NCI-H2107 treated with DMSO at 0.1 percent for 48 hours (cell line): ENCODE results near the gene SNX4.

Experiments
- DNase-seq: peaks from one replicate; lab custom pipeline; 2025; ENCODE audit not compliant: unreplicated experiment; lab: John Stamatoyannopoulos, UW

Gene SNX4

DNA sequence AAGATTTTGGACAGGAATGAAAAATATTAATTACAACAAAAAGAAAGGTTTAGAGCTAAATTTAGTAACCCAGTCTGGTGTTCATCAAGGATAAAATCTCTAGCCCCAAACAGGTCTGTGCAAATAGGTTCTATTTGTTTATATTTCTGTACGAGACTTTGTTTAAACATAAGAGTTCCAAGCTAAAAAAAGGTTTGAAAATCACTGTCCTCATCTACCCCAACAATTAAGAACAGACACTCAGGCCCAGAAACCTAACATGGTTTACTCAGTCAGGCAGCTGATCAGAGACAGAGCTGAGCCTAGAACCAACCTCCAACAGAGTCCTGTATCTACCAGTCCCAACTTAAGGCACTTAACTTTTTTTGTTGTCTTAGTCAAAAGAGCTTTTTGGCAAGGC lies 49.3 kb downstream of the SNX4 start:
- DNase-seq: no peak

DNA sequence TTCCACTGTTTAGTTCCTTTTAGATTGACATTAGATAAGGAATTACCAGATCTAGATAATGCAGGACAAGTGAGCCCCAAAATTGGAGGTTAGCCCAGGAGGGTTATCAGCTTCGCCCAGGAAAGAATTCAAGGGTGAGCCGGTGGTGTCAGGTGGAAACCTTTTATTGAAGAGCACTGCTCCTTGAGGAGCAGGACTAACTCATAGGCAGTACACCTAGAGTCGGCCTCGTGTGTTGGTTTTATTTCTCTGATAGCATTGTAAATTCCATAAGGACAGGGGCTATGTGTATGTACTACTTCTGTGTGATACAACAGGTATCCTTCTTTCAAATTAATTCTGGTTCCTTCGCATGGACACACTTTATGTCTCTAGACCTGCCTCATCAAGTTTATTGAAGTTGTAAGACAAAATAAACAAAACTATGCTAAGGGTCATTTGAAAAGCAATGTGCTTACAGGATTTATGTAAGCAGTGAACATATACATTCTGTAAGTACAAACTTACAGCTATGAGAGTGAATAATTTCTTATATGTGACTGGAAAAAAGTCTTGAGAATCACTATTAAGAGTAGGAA lies 57.2 kb downstream of the SNX4 start:
- DNase-seq: no peak

DNA sequence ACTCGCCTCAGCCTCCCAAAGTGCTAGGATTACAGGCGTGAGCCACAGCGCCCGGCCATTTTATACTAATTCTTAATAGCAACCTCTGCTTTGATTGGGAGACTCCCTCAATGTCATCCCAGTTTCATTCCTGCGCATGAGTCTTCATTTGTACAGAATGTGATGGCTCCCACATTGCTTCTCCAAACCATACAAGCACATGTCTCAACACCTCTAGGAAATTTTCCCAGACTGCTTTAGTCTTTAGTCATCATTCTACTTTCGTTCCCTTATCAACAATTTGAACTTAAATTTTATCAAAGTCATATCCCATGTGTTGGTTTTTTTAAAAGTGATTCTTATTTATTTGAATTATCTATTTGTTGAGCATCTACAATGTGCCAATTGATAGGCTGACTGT lies 58.1 kb downstream of the SNX4 start:
- DNase-seq: no peak

DNA sequence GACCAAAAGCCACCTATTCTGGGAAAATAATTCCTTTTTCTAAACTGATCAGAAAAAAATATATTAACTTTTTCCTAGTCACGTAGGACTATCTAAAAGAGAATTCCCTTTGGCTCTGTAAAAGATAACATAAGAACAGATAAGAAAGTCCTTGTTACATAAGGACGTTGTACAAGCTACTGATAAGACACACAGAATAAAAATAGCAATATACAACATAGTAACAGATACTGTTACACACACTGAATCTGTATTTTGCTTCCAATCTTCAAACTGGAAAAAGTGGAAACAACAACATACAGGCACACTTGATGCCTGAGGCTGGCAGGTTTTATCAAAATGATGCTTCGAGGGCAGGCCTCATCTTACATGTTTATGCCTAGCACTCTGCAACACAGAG lies 59.8 kb downstream of the SNX4 start:
- no peak for DNase-seq

DNA sequence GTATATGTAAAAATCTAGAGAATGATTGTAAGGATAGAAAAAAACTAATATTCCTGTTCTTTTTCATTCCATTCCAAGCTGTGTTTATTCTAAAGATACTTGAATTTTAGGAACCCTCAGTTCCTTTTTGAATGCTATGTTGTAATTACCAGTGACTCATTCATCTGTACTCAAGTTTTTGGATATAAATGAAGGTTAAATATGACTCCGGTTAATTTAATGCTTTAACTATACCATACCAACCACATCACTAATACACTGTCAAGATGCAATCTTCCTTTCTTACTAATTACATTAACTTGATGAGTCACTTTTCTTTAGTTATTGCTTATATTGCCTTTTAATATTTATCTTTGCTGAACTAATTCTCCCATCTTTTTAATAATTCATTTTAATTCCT lies 76.1 kb downstream of the SNX4 start:
- DNase-seq: no peak

DNA sequence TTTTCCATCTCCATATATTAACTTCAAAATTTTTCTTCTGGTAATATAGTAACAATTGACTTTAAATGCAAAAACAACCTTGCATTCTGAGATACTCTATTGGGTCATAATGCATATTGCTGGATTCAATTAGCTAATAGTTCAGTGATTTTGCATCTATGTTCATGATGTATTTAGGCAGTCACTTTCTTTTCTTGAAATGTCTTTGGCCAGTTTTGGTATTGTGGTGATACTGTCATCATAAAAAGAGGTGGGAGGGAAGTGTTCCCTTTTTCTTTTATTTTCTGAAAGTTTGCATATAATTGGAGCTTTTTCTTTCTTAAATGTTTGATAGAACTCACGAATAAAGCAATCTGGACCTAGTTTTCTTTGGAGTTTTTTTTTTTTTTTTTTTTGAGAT lies 77.5 kb downstream of the SNX4 start:
- DNase-seq: no peak

DNA sequence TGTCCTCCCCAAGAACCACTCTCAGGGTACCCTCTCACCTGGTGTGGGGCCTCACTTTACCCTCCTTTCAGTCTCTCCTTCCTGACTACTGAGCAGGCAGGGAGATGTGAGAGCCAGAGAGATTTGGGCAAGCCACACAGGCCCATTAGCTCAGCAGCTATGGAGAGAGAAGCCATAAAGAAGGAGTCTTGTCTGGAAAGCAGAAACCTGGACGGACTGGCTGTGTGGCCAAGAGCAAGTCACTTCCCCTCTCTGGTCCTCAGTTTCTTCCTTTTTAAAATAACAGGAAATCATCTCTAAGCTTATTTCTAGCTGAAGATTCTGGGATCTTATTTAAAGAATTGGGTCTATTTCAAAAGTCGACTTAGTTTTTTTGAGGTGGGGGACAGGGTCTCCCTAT lies 79.0 kb downstream of the SNX4 start:
- DNase-seq: no peak

DNA sequence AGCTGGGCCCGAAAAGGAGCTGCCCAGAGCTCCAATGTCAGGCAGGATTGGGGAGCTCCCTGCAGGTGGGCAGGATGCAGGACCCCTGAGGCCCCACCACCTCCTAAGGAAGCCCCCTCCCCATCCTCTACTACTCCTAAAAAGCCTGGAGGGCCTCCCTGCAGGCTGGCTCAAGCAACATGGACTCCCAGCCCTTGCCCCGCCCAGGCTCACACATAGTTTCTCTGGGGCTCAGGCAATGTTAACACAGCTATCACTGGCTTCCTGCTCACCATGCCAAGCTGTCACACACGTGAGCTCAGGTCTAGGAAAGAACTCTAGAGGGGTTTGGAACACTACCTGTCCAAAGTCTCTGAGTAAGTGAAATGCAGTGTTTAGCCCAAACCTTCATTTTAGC lies 79.4 kb downstream of the SNX4 start:
- no peak for DNase-seq

DNA sequence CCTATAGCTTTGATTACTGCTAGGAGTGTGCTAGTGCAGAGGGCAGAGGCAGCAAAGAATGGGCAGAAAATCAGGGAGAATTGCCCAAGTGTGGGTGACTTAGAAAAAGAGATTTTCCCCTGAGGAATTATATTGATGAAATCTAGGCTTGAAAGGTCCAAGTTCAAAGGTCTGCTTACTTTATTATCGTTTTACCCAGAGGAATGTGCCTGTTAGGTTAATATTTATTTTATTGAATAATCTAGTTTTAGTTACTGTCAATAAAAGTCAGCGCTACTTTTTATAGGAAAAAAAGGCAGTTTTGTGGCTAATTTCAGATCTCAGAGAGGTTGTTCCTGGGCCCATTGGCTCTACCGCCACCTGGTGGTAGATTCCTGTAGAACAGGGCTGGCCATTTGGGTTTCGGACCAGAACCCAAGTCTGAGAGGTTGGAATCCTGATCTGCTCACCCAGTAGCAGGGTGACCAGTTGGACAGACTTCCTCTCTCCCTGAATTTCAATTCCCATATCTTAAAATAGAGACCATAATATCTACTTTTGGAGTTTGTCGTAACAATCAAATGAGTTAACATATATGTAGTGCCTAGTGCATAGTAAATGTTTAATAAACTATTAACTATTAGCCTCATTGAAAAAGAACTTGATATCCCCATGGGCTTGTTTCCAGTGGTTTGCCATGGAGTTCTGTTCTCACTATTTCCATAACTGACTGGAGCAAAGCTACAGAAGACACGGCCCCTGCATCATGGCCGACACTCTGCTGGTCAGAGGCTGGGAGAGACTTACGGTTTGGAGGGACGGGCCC lies 82.2 kb downstream of the SNX4 start:
- DNase-seq: peak; percentile 24

DNA sequence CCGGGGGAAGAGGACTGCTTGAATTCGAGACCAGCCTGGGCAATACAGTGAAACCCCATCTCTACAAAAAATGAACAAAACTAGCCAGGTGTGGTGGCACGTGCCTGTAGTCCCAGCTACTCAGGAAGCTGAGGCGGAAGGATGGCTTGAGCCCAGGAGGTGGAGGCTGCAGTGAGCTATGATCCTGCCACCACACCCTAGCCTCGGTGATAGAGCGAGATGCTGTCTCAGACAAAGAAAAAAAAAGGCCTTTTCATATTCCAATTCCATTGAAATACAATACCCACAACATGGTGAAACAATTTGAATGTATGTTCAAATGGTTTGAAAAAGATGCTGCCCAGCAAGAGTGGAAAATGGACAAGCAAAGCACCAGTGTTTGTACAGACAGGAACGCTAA lies 83.1 kb downstream of the SNX4 start:
- no peak for DNase-seq

DNA sequence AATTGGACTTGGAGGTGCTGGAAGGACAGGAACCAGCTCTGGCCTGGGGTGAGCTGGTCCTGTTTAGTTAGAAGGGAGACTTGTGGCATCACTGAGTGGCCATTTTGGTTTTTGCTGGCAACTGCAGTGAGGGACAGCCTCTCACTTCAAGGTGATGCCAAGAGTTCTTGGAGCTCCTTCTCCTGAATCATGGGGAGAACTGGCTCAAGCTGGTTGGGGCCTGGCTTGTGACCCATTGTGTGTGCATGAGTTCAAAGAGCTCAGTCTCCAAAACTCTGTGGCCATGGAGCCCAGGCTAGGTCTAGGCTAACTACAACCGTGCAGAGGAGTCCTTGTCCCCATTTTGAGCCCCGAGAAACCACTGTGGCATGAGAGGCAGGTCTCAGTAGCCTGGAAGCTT lies 84.8 kb downstream of the SNX4 start:
- no peak for DNase-seq

DNA sequence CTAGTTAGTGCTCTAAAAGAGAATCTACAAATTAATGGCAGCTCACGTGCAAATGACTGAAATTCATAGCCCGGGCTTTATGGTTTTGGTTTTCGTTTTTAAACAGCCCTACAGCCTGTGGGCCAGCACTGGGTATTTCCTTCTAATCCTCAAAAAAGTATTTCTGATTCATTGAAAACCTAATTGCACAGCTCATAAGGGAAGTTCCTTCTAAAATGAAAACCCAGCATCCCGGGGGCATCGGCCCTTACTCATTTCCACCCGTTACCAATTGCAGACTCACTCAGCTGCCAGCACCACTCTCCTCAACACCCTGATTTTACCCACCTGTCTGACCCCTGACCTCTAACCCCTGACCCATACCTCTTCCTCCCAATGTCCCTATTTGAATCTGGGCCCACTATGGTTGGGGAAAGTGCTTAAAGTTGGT lies 85.4 kb downstream of the SNX4 start:
- no peak for DNase-seq

DNA sequence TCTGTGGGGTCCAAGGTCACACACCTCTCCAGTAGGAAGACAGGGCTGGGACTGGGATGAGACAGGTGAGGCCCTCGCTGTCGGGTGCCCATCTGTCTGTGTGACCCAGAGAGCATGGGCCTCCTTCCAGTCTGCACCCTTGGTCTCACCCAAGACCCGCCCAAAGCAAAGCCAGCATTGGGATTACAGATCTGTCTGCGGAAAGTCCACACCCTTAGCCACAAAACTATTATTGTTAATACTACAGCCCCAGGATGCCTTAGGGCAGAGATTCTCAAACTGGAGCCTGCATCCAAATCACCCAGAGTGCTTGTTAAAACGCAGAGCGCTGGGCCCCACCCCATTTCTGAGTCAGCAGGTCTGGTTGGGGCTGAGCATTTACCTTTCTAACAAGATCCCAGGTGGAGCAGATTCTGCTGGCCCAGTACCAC lies 86.4 kb downstream of the SNX4 start:
- no peak for DNase-seq

DNA sequence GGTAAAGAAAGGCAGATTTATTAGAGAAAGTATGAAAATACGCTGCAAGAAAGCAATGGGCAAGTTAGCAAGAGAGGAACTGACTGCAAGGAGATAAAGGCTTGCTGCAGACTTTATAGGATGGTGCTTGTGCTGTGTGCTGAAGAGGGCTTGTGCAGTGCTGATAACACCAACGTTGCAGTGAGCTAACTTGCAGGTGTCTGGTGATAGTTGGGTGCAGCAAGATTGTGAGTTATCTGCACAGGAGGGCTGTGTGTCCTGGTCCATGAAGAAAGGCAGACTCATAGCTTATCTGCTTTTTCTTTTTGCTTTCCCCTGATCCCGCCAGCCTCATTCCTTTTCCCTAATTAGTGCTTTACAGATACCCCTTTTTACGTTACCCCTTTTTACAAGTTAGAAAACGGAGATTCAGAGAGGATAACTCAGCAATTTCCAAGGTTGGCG lies 86.9 kb downstream of the SNX4 start:
- no peak for DNase-seq

DNA sequence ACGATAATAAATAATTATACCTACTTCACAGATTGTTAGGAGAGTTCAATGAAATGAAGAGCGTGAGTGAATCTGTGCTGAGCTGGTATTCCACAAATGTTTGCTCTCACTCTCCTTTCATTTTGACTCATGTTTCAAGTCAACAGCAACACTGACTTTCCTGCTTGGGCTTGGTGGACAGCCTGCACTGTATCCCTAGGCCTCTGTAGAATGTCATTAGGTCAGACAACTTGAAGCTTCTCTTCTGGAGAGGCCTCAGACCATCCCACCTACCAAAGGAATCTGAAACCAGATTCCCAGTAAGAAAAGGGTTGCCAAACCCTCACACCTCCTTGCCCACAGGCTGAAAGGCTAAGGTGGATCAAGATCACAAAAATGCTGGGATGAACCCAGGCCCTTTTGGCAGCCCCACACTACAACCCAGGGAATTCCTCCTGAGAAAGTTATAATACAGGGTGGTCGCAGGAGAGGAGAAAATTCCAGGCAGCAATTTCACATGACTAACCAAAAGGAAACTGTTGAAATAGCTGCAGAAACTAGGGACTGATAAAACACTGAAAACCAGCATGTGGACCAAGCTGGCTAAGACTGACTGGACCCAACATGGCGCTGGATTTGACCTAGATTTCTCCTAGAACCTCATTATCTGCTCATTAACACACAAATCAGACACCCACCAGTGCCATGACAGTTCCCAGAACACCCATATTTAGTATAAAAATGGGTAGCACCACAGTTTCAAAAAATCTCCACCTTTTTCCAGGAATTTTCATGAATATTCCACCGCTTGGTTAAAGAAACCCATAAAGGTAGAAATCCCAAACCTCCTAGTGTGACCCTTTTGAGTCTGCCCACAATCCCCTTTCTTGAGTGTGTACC lies 87.9 kb downstream of the SNX4 start:
- DNase-seq: no peak

DNA sequence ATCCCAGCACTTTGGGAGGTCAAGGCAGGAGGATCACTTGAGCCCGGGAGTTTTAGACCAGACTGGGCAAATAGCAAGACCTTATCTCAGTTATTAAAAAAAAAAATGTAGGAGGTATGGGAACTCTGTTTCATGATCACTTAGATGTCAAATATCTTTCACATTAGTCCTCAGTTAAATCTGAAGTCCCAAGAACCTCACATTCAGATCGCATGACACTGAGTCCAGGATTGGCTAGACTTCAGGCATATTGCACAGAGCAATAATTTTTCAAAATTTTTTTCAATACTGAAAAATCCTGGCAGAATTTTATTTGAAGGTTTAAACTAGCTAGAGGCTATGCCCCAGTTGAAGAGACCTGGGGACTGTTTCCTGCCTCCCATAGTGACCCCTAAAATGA lies 88.6 kb downstream of the SNX4 start:
- DNase-seq: no peak

DNA sequence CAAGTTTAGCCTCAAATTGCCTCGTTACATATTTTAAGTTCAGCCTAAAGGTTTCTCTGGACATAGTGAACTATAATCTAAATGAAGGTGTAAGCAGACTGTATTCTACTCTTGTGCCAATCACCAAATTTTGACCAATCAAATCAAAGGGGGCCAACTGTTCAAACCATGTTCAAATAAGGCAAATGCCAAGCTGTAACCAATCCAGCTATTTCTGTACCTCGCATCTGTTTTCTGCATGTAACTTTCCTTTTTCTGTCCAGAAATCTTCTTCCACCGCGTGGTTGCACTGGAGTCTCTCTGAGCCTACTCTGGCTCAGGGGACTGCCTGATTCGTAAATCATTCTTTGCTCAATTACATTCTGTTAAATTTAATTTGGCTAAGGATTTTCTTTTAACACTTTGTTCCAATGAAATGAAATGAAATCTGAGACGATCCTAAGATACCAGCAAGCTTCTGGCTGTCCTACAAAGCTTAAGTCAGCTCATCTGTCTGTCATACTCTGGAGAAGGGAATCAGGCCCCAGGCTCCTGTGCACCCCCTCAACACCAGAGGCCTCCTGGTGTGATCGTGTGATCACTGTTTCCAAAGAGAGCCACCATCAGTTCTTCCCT lies 91.7 kb downstream of the SNX4 start:
- DNase-seq: no peak

DNA sequence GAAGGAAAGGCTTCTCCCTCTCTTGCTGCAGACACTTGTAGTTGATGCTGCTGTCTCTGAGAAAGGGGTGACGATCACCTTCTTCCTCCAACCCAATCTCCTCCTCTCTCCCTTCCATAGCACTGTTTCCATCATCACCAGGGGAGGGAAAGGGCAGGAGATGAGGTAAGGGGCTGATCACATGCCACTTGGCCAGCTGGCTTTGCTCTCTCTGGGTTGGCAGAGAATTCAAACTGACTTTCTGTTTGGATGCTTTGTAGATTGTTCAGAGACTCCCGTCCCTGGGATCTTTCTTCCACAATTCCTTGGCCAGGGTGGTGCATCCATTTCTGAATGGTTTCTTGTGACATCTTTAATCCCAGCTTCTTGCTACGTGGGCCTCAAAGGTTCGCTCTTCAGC lies 101.7 kb downstream of the SNX4 start:
- no peak for DNase-seq

DNA sequence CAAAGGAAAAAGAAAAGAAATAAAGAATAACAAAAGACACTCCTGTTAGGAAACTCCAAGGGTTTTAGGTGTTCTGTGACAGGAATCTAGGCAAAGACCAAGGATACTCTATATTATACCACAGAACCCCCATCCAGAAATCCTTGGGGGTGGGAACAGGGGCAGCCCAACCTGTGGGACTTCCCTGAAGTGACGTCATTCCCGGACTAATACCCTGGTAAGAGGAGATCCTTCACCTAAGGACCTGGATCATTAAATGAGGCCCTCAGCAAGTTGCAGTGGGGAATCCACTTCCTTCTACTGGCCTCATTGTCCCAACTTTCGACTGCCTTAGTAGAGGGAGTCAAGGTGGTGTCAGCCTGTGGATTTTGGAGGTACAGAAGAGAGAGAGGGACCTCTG lies 103.8 kb downstream of the SNX4 start:
- DNase-seq: no peak

DNA sequence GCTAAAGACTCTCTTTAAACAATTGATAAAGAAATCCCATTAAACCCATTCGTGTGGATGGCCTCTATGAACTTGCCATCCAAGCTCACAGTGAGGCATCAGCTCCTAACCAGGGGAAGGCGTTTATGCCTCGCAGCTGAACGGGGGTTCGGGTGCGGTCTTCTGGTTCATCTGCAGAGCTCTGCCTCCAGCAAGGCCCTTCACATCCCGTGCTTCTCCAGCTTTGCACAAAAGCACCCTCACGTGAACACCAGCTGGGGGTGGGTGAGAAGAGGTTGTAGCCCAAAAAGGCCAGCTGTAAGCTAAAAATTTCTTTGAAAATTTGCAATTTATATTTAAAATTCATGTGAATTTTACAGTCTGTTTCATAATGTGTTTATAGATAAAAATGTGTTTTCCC lies 105.3 kb downstream of the SNX4 start:
- DNase-seq: no peak

DNA sequence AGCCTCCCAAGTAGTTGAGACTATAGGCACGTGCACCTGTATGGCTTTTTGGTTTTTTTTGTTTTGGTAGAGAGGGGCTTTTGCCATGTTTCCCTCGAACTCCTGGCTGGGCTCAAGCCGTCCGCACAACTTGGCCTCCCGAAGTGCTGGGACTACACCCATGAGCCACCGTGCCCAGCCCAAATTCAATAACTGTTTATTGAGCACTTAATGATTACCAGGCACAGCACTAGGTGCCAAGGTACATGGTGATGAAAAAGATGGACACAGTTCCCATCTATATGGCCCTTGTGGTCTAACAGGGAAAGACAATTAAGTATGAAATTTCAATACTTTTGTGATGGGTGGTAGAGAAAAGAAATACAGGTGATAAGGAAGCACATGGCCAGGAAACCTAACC lies 109.1 kb downstream of the SNX4 start:
- DNase-seq: no peak

DNA sequence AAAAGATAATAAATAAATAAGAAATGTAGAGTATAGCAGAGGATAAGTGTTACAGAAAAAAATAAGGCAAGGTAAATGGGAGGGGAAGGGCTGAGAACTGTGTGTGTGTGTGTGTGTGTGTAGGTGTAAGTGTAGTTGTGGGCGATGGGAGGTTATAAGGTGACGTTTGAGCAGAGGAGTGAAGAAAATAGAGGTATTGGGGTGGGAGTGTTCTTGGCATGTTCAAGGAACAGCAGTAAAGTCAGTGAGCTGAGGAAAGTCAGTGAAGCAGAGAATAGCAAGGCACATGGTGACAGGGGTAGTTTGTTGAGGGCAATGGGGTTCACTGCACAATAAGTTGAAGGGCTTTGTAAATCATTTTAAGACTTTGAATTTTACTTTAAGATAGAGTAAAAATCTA lies 113.9 kb downstream of the SNX4 start:
- DNase-seq: no peak
